K562 (cell line): ENCODE results near the gene PPFIA3. TPM values are rescaled to one million over a fixed set of nuclear protein-coding genes. Genes with fewer than 3 reads are reported as not detected.
A peak's percentile ranks its signal among the peaks of the same experiment; 100 is the strongest.

Experiments used
- ADNP ChIP-seq: fragments of 200-800 bp; sonication (Bioruptor generic); IDR thresholded peaks from 2 replicates; pipeline ENCODE4 v1.6.1; 2016; ENCODE audit warnings: missing genetic modification characterization, missing compliant biosample characterization
- BCOR ChIP-seq: fragments of 450-650 bp; IDR thresholded peaks from 2 replicates; pipeline ENCODE4 v1.6.1; 2016
- FOXP1 ChIP-seq: sonication (generic); formaldehyde crosslinking; IDR thresholded peaks from 2 replicates; pipeline ENCODE4 v1.8.0; 2022; ENCODE audit warnings: mild to moderate bottlenecking, missing genetic modification reagents
- HNRNPUL1 ChIP-seq: fragments of 200-400 bp; formaldehyde crosslinking; IDR thresholded peaks from 2 replicates; pipeline ENCODE4 v1.6.1; 2017; ENCODE audit warnings: low read length
- NCOA2 ChIP-seq, 2 experiments: fragments of 450-650 bp; IDR thresholded peaks; 2 replicates each; pipeline ENCODE4 v1.6.1; 2018; ENCODE audit warnings: mild to moderate bottlenecking in 2 of 2, moderate library complexity in 1 of 2; ENCODE audit not compliant: partially characterized antibody in 2 of 2
- NFE2L1 ChIP-seq: fragments of 450-650 bp; IDR thresholded peaks from 2 replicates; pipeline ENCODE4 v1.6.1; 2016; ENCODE audit warnings: missing genetic modification characterization, low read depth, mild to moderate bottlenecking, missing compliant biosample characterization, moderate library complexity, borderline replicate concordance
- PRMT5 ChIP-seq: sonication (generic); formaldehyde crosslinking; IDR thresholded peaks from 2 replicates; pipeline ENCODE4 v1.5.0; 2020; ENCODE audit warnings: missing genetic modification reagents
- PTBP1 ChIP-seq: fragments of 200-400 bp; formaldehyde crosslinking; IDR thresholded peaks from 2 replicates; pipeline ENCODE4 v1.6.1; 2017; ENCODE audit warnings: low read depth, low read length
- SMARCE1 ChIP-seq: fragments of 450-650 bp; IDR thresholded peaks from 2 replicates; pipeline ENCODE4 v1.7.1; 2016; ENCODE audit warnings: mild to moderate bottlenecking
- TEAD1 ChIP-seq, 2 experiments: fragments of 450-650 bp in 1 of 2; sonication (generic) in 1 of 2; formaldehyde crosslinking; IDR thresholded peaks; 2 replicates each; pipeline versions ENCODE4 v1.4.0 to v1.8.0; 2020 to 2022; ENCODE audit warnings: mild to moderate bottlenecking in 2 of 2, missing genetic modification reagents in 1 of 2
- ZBTB1 ChIP-seq: sonication (generic); formaldehyde crosslinking; IDR thresholded peaks from 2 replicates; pipeline ENCODE4 v1.8.1; 2023; ENCODE audit warnings: missing genetic modification reagents, low read depth, mild to moderate bottlenecking, borderline replicate concordance
- polyA plus RNA-seq, 8 experiments: library from polyadenylated mRNA; depleted of rRNA in 4 of 8; stranded (reverse) in 5 of 8; unstranded in 3 of 8; fragments of >200 nt; fragmentation: Nextera tagmentation in 2 of 8; fragmentation: Illumina TruSeq in 1 of 8; extraction: Ambion mirVana in 2 of 8; extraction: Trizol in 1 of 8; gene quantifications; 2 replicates each; pipeline versions ENCODE4 v1.2.1 to v1.2.3, GENCODE V29; 2011 to 2014; ENCODE audit warnings: inconsistent platforms in 1 of 8, missing spikeins in 1 of 8
- total RNA-seq, 7 experiments: library from RNA; depleted of rRNA in 6 of 7; stranded (reverse); fragments of >200 nt in 6 of 7; fragmentation: Illumina TruSeq in 2 of 7; extraction: Trizol in 2 of 7; gene quantifications; 2 replicates each; pipeline versions ENCODE4 v1.2.1 to v1.2.3, GENCODE V29; 2011 to 2021; ENCODE audit warnings: low replicate concordance in 1 of 7
- TF ChIP-seq, protein P1 (sequence below): fragments of 450-650 bp; formaldehyde crosslinking; IDR thresholded peaks from 2 replicates; pipeline ENCODE4 v1.4.0; 2022; ENCODE audit warnings: missing genetic modification characterization
- TF ChIP-seq, protein P2 (sequence below): fragments of 450-650 bp; conservative IDR thresholded peaks from 2 replicates; pipeline ENCODE4 v1.6.1; 2016; ENCODE audit warnings: missing genetic modification characterization, low read depth, mild to moderate bottlenecking, missing compliant biosample characterization, moderate library complexity
- TF ChIP-seq, protein P3 (sequence below): sonication (generic); formaldehyde crosslinking; IDR thresholded peaks from 2 replicates; pipeline ENCODE4 v1.9.0; 2022; ENCODE audit warnings: mild to moderate bottlenecking, missing genetic modification reagents
- TF ChIP-seq, protein P4 (sequence below): fragments of 250-450 bp; sonication (Bioruptor Pico); IDR thresholded peaks from 2 replicates; pipeline ENCODE4 v1.8.0; 2021; ENCODE audit warnings: moderate library complexity, mild to moderate bottlenecking, inconsistent platforms
- TF ChIP-seq, protein P5 (sequence below): fragments of 450-650 bp; IDR thresholded peaks from 2 replicates; pipeline ENCODE4 v1.6.1; 2016

PPFIA3 gene
- total and polyA plus RNA-seq, 9 of the 15 experiments (the other 6 are each of a cell fraction or from before 2014, with no cell fraction given): 0.10 to 53.0 (median 17.6) TPM

DNA sequence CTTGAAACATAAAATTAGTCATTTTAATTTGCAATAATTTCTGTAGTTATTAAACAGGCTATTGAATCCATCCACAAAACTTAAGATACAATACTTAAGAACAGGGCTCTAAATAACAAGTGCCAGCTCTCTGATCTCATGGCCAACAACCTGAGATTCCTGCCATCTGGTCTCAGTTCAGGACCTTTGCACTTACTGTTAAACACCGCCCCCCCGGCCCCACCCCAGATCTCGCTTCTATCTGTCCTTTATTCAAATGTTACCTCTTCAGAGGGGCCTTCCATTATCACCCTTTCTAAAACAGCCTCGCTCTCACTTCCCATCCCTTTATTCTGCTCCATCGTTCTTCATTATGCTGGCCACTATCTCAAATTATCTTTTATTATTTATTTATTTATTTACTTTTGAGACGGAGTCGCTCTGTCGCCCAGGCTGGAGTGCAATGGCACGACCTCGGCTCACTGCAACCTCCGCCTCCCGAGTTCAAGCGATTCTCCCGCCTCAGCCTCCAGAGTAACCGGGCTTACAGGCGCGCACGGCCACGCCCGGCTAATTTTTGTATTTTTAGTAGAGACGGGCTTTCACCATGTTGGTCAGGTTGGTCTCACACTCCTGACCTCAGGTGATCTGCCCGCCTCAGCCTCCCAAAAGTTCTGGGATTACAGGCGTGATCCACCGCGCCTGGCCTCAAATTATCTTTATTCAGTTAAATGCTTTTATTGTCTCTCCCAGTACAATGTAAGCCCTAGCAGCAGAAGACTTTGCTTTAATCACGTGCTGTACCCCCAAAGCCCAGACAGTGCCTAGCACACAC lies 34.9 kb upstream of the PPFIA3 start (continued):
- TF ChIP-seq BCOR (peak; percentile 64; the same call in 1 of the 2 replicates), HNRNPUL1 (no peak), NFE2L1 (no peak), SMARCE1 (peak; percentile 59), FOXP1 (CRISPR knock-in tag) (no peak), TEAD1 (CRISPR knock-in tag; IDR thresholded peaks at IDR 0.05) (peak in 1 of 2 experiments; percentile 45; a peak in 2 of 4 replicates), ADNP (tag) (no peak), PRMT5 (CRISPR knock-in tag) (no peak), ZBTB1 (no peak), NCOA2 (IDR thresholded peaks at IDR 0.05; ENCODE audit: partially characterized antibody in 2 of 2) (no peak), PTBP1 (no peak)
- TF ChIP-seq, protein P1, sequence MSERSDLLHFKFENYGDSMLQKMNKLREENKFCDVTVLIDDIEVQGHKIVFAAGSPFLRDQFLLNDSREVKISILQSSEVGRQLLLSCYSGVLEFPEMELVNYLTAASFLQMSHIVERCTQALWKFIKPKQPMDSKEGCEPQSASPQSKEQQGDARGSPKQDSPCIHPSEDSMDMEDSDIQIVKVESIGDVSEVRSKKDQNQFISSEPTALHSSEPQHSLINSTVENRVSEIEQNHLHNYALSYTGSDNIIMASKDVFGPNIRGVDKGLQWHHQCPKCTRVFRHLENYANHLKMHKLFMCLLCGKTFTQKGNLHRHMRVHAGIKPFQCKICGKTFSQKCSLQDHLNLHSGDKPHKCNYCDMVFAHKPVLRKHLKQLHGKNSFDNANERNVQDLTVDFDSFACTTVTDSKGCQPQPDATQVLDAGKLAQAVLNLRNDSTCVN (CRISPR knock-in tag): no peak
- TF ChIP-seq, protein P2, sequence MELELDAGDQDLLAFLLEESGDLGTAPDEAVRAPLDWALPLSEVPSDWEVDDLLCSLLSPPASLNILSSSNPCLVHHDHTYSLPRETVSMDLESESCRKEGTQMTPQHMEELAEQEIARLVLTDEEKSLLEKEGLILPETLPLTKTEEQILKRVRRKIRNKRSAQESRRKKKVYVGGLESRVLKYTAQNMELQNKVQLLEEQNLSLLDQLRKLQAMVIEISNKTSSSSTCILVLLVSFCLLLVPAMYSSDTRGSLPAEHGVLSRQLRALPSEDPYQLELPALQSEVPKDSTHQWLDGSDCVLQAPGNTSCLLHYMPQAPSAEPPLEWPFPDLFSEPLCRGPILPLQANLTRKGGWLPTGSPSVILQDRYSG (tag): peak; percentile 38; the same call in 1 of the 2 replicates
- TF ChIP-seq, protein P3, sequence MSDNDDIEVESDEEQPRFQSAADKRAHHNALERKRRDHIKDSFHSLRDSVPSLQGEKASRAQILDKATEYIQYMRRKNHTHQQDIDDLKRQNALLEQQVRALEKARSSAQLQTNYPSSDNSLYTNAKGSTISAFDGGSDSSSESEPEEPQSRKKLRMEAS (CRISPR knock-in tag): no peak
- TF ChIP-seq, protein P4, sequence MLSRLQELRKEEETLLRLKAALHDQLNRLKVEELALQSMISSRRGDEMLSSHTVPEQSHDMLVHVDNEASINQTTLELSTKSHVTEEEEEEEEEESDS (CRISPR knock-in tag): no peak
- TF ChIP-seq, protein P5, sequence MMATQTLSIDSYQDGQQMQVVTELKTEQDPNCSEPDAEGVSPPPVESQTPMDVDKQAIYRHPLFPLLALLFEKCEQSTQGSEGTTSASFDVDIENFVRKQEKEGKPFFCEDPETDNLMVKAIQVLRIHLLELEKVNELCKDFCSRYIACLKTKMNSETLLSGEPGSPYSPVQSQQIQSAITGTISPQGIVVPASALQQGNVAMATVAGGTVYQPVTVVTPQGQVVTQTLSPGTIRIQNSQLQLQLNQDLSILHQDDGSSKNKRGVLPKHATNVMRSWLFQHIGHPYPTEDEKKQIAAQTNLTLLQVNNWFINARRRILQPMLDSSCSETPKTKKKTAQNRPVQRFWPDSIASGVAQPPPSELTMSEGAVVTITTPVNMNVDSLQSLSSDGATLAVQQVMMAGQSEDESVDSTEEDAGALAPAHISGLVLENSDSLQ: no peak
